Measurements from ENCODE around the gene NGB.

NGB gene

DNA sequence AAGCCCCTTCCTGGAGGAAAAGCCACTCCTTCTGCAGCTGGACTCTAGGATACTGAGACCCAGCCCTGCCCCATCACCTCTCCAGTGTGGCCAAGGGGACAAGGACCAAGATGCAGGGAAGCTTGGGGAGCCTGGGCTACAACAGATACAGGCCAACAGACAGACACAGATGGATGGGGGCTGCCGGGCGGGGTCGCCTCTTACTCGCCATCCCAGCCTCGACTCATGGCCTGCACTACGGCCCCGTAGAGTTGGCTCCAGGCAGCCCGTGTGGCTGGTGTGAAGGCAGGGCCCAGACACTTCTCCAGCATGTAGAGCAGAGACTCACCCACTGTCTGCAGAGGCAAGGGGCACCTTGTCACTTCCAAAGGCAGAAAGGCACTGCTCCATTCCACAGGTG, 4.7 kb downstream of the NGB start:
- no peak for DNase-seq (ENCODE audit: low read depth in 2 of 2)
- H3K4me3 ChIP-seq (replicated peaks in 1 of 2; ENCODE audit: low read depth in 2 of 2, low read length in 2 of 2) = no peak overlapping the region
- TF ChIP-seq, protein P1, sequence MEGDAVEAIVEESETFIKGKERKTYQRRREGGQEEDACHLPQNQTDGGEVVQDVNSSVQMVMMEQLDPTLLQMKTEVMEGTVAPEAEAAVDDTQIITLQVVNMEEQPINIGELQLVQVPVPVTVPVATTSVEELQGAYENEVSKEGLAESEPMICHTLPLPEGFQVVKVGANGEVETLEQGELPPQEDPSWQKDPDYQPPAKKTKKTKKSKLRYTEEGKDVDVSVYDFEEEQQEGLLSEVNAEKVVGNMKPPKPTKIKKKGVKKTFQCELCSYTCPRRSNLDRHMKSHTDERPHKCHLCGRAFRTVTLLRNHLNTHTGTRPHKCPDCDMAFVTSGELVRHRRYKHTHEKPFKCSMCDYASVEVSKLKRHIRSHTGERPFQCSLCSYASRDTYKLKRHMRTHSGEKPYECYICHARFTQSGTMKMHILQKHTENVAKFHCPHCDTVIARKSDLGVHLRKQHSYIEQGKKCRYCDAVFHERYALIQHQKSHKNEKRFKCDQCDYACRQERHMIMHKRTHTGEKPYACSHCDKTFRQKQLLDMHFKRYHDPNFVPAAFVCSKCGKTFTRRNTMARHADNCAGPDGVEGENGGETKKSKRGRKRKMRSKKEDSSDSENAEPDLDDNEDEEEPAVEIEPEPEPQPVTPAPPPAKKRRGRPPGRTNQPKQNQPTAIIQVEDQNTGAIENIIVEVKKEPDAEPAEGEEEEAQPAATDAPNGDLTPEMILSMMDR (IDR thresholded peaks at IDR 0.05; ENCODE audit: low read depth, low read length) = no peak

GRCh38 chr14:77265561-77266335, 5.3 kb downstream of the NGB start:
- TF ChIP-seq, protein P1 (IDR thresholded peaks at IDR 0.05; ENCODE audit: low read depth, low read length) = no peak
- no peak for DNase-seq (ENCODE audit: low read depth in 2 of 2)
- H3K4me3 ChIP-seq (replicated peaks in 1 of 2; ENCODE audit: low read depth in 2 of 2, low read length in 2 of 2) = no peak overlapping the region

GRCh38 chr14:77265187-77265515, 5.9 kb downstream of the NGB start:
- TF ChIP-seq, protein P1 (IDR thresholded peaks at IDR 0.05; ENCODE audit: low read depth, low read length) = no peak
- DNase-seq (ENCODE audit: low read depth in 2 of 2) = no peak
- H3K4me3 ChIP-seq (replicated peaks in 1 of 2; ENCODE audit: low read depth in 2 of 2, low read length in 2 of 2) = no peak overlapping the region

- TF ChIP-seq, protein P1 (IDR thresholded peaks at IDR 0.05; ENCODE audit: low read depth, low read length) = no peak
- DNase-seq (ENCODE audit: low read depth in 2 of 2) = no peak
- H3K4me3 ChIP-seq (replicated peaks in 1 of 2; ENCODE audit: low read depth in 2 of 2, low read length in 2 of 2) = no peak overlapping the region
These were observed 6.4 kb downstream of the NGB start for GRCh38 chr14:77264466-77265186.

DNA sequence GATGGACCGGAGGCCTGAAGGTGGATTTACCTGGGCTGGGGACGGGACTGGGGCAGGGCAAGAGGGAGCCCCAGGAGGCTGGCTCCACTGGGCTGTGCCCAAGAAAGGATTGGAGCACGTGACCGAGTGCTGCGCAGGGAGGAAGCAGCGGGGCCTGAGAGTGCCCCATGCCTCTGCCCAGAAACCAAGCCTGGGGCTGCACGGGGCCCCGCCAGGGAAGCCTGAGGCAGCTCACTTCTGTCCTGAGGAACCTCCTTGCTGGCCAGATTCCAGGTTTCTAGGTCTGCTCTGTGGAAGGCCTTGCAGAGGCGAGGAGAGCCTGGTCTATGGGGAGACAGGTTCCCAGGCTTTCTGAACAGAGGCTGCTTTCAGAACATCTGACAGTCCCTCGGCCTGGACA, 10.4 kb downstream of the NGB start:
- peak in 1 of 2 donors; percentile 9 for DNase-seq (ENCODE audit: low read depth in 2 of 2)
- H3K4me3 ChIP-seq (replicated peaks in 1 of 2; ENCODE audit: low read depth in 2 of 2, low read length in 2 of 2) = no peak overlapping the region
- TF ChIP-seq, protein P1 (IDR thresholded peaks at IDR 0.05; ENCODE audit: low read depth, low read length) = no peak

DNA sequence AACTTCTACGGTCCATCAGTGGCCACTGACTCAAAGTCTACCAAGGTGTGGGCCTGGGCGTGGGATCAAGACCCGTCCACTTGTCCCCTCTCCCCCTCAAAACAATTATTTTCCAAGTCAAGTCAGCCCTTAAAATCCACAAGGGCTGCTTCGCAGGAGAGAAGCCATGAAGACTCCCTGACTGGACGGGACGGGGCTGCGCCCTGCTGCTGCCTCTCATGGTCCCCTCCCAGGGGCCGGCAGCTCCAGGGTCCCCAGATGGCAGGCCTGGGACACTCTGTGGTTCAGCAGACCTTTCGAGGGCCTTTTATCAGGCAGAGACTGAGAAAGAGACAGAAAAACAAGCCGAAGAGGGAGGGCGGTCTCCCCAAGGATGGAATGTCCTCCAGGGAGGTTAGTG, 10.8 kb downstream of the NGB start:
- DNase-seq (ENCODE audit: low read depth in 2 of 2) = no peak
- H3K4me3 ChIP-seq (replicated peaks in 1 of 2; ENCODE audit: low read depth in 2 of 2, low read length in 2 of 2) = no peak overlapping the region
- TF ChIP-seq, protein P1 (IDR thresholded peaks at IDR 0.05; ENCODE audit: low read depth, low read length) = no peak
